K562 (cell line): ENCODE data around the gene KRT71. TPM values are rescaled to one million over a fixed set of nuclear protein-coding genes. Genes with fewer than 3 reads are reported as not detected.

ENCODE experiments used
- ATAC-seq: fragments of 200-7000 bp; cut with Tn5 transposase; 3 replicates; pipeline ENCODE4 v1.9.1; 2020; ENCODE audit warnings: moderate library complexity
- BruUV-seq: library from RNA; stranded (reverse); fragments of 400-500 nt; replicated peaks from 2 replicates; lab custom pipeline; 2021; lab: Mats Ljungman, UMichigan
- CTCF ChIA-PET: fragments of 300-600 bp; formaldehyde crosslinking; extraction: SDS; loops from one replicate; lab custom pipeline; 2021; ENCODE audit warnings: low intra/inter-chr PET ratio; lab: Yijun Ruan, JAX
- POLR2A ChIA-PET: fragments of 300-600, 350-650 bp; sonication (Branson Sonifier 250); formaldehyde crosslinking; extraction: SDS; loops from one replicate; lab custom pipeline; 2021; ENCODE audit warnings: antibody characterized with exemption, inconsistent platforms; lab: Yijun Ruan, JAX
- DNase-seq, 4 experiments: peaks; one replicate each; pipeline versions ENCODE4 v3.0.0 to v3.0.0-alpha.2; 2011 to 2018; ENCODE audit warnings: low spot score in 3 of 4, mixed read lengths in 3 of 4; ENCODE audit errors: extremely low read depth in 1 of 4
- FAIRE-seq: peaks from 2 replicates; lab custom pipeline; 2011; peaks lifted over from hg19 to GRCh38; lab: Jason Lieb, UNC
- H2AFZ ChIP-seq: 2 replicates; pipeline ENCODE4 v1.6.0; 2011; ENCODE audit warnings: low read depth, low read length, control low read depth, inconsistent platforms
- H3K27ac ChIP-seq: fragments of 200-600 bp; 3 replicates; pipeline ENCODE4 v1.8.0; 2011; ENCODE audit warnings: low read depth, mild to moderate bottlenecking, control low read depth, inconsistent platforms, low read length, moderate library complexity, mixed read lengths; ENCODE audit errors: extremely low read depth
- H3K27me3 ChIP-seq, 2 experiments: fragments of 300-600 bp in 1 of 2; 2 replicates in 1 of 2; 3 replicates in 1 of 2; pipeline versions ENCODE4 v1.6.0 to v1.8.0; 2011; ENCODE audit warnings: inconsistent platforms in 2 of 2, low read length in 2 of 2, mild to moderate bottlenecking in 1 of 2, mixed read lengths in 1 of 2, moderate library complexity in 1 of 2; ENCODE audit not compliant: control insufficient read depth in 2 of 2, insufficient read depth in 2 of 2
- H3K36me3 ChIP-seq: fragments of 300-600 bp; 3 replicates; pipeline ENCODE4 v1.8.0; 2011; ENCODE audit warnings: mild to moderate bottlenecking, low read length, inconsistent platforms; ENCODE audit not compliant: control insufficient read depth, insufficient read depth
- H3K4me1 ChIP-seq, 2 experiments: fragments of 200-600 bp in 1 of 2; replicated peaks in 1 of 2; 2 replicates in 1 of 2; 3 replicates in 1 of 2; pipeline versions ENCODE4 v1.5.1 to v1.8.0; 2011; ENCODE audit warnings: inconsistent platforms in 2 of 2, low read length in 2 of 2, mild to moderate bottlenecking in 1 of 2, mixed read lengths in 1 of 2, moderate library complexity in 1 of 2; ENCODE audit not compliant: control insufficient read depth in 2 of 2, insufficient read depth in 2 of 2
- H3K4me2 ChIP-seq: 2 replicates; pipeline ENCODE4 v1.6.1; 2011; ENCODE audit warnings: low read length, control low read depth, inconsistent platforms, mixed read lengths; ENCODE audit not compliant: insufficient read depth
- H3K4me3 ChIP-seq: fragments of 200-600 bp; sonication (generic), shearing (Covaris generic); 2 replicates; pipeline ENCODE4 v1.5.1; 2016; ENCODE audit warnings: control low read depth, inconsistent platforms
- H3K79me2 ChIP-seq: fragments of 200-600 bp; 3 replicates; pipeline ENCODE4 v1.8.0; 2011; ENCODE audit warnings: low read length, inconsistent platforms; ENCODE audit not compliant: control insufficient read depth, insufficient read depth
- H3K9ac ChIP-seq, 2 experiments: 2 replicates each; pipeline versions ENCODE4 v1.6.0 to v1.6.1; 2011; ENCODE audit warnings: low read depth in 2 of 2, low read length in 2 of 2, control low read depth in 1 of 2, inconsistent platforms in 1 of 2, mild to moderate bottlenecking in 1 of 2, mixed read lengths in 1 of 2; ENCODE audit not compliant: insufficient read depth in 1 of 2
- H3K9me1 ChIP-seq: one replicate; pipeline ENCODE4 v1.6.0; 2011; ENCODE audit warnings: inconsistent platforms, mild to moderate bottlenecking, low read length, moderate library complexity; ENCODE audit not compliant: control insufficient read depth, insufficient read depth
- H3K9me3 ChIP-seq: replicated peaks from 2 replicates; pipeline ENCODE4 v1.5.1; 2011; ENCODE audit warnings: low read depth, low read length, inconsistent platforms; ENCODE audit not compliant: control insufficient read depth, insufficient read depth
- H4K20me1 ChIP-seq: replicated peaks from 2 replicates; pipeline ENCODE4 v1.6.1; 2011; ENCODE audit warnings: low read length, inconsistent platforms, mixed read lengths; ENCODE audit not compliant: control insufficient read depth, insufficient read depth
- ARID4B ChIP-seq: sonication (generic); formaldehyde crosslinking; IDR thresholded peaks from 2 replicates; pipeline ENCODE4 v1.8.0; 2022; ENCODE audit warnings: mild to moderate bottlenecking, missing genetic modification reagents
- BDP1 ChIP-seq: IDR thresholded peaks from 3 replicates; pipeline ENCODE4 v1.6.1; 2011; ENCODE audit not compliant: insufficient read length, insufficient read depth
- CHD4 ChIP-seq: fragments of 200-600 bp; sonication (generic); IDR thresholded peaks from 3 replicates; pipeline ENCODE4 v1.6.1; 2012; ENCODE audit warnings: low read depth, mild to moderate bottlenecking, mixed read lengths, low read length, inconsistent platforms; ENCODE audit not compliant: insufficient read depth, insufficient replicate concordance, poor library complexity, severe bottlenecking
- FUS ChIP-seq: fragments of 200-400 bp; formaldehyde crosslinking; optimal IDR thresholded peaks from 2 replicates; pipeline ENCODE3; 2017; ENCODE audit warnings: low read depth, low read length
- GABPB1 ChIP-seq: sonication (generic); formaldehyde crosslinking; IDR thresholded peaks from 2 replicates; pipeline ENCODE4 v1.8.0; 2022; ENCODE audit warnings: mild to moderate bottlenecking, missing genetic modification reagents
- HDAC8 ChIP-seq: fragments of 450-650 bp; IDR thresholded peaks from 2 replicates; pipeline ENCODE4 v1.6.1; 2016; ENCODE audit warnings: mild to moderate bottlenecking, missing genetic modification characterization, moderate library complexity, missing compliant biosample characterization
- PHB2 ChIP-seq: fragments of 450-650 bp; IDR thresholded peaks from 2 replicates; pipeline ENCODE4 v1.6.1; 2017; ENCODE audit warnings: low read depth
- SIX5 ChIP-seq, 2 experiments: IDR thresholded peaks; 2 replicates each; pipeline ENCODE4 v1.6.1; 2011; ENCODE audit warnings: low read length in 2 of 2, borderline replicate concordance in 1 of 2, low read depth in 1 of 2, mild to moderate bottlenecking in 1 of 2, moderate library complexity in 1 of 2; ENCODE audit not compliant: insufficient read depth in 1 of 2
- STAG1 ChIP-seq: sonication (generic); formaldehyde crosslinking; IDR thresholded peaks from 2 replicates; pipeline ENCODE4 v1.5.0; 2020; ENCODE audit warnings: missing genetic modification reagents, borderline replicate concordance
- TBL1XR1 ChIP-seq, 2 experiments: IDR thresholded peaks; 2 replicates each; pipeline ENCODE4 v1.6.1; 2012; ENCODE audit warnings: improper control_type of control experiment in 2 of 2, low read length in 2 of 2, mild to moderate bottlenecking in 1 of 2
- TCF3 ChIP-seq: sonication (generic); formaldehyde crosslinking; IDR thresholded peaks from 2 replicates; pipeline ENCODE4 v1.4.0; 2020; ENCODE audit warnings: mild to moderate bottlenecking, missing genetic modification reagents
- ZBTB8A ChIP-seq: fragments of 450-650 bp; IDR thresholded peaks from 2 replicates; pipeline ENCODE4 v1.6.1; 2018; ENCODE audit warnings: mild to moderate bottlenecking, moderate library complexity; ENCODE audit not compliant: partially characterized antibody
- ZNF75A ChIP-seq: fragments of 450-650 bp; formaldehyde crosslinking; IDR thresholded peaks from 2 replicates; pipeline ENCODE4 v1.4.0; 2020; ENCODE audit warnings: mild to moderate bottlenecking
- WGBS: fragments of 100-300 bp; shearing (Covaris generic); methylation state at CpG from one replicate; pipeline ENCODE4 v1.1.6; 2016; ENCODE audit warnings: low coverage, mixed read lengths; ENCODE audit not compliant: insufficient coverage; ENCODE audit errors: missing lambda C conversion rate; 5-methylcytosine and 5-hydroxymethylcytosine counted together
- in situ Hi-C: fragments of 300-500 bp; cut with MboI; formaldehyde crosslinking; loops from 4 replicates; pipeline ENCODE4 v1.15.0; 2018; ENCODE audit warnings: inconsistent platforms, mixed read lengths
- intact Hi-C: fragments of 100-400 bp; cut with micrococcal nuclease; formaldehyde crosslinking; loops from 2 replicates; pipeline ENCODE4 v1.14.2; 2022
- polyA plus RNA-seq, 8 experiments: library from polyadenylated mRNA; depleted of rRNA in 4 of 8; stranded (reverse) in 5 of 8; unstranded in 3 of 8; fragments of >200 nt; fragmentation: Nextera tagmentation in 2 of 8; fragmentation: Illumina TruSeq in 1 of 8; extraction: Ambion mirVana in 2 of 8; extraction: Trizol in 1 of 8; gene quantifications; 2 replicates each; pipeline versions ENCODE4 v1.2.1 to v1.2.3, GENCODE V29; 2011 to 2014; ENCODE audit warnings: inconsistent platforms in 1 of 8, missing spikeins in 1 of 8
- total RNA-seq, 7 experiments: library from RNA; depleted of rRNA in 6 of 7; stranded (reverse); fragments of >200 nt in 6 of 7; fragmentation: Illumina TruSeq in 2 of 7; extraction: Trizol in 2 of 7; gene quantifications; 2 replicates each; pipeline versions ENCODE4 v1.2.1 to v1.2.3, GENCODE V29; 2011 to 2021; ENCODE audit warnings: low replicate concordance in 1 of 7
- TF ChIP-seq, protein P1 (sequence below): fragments of 450-650 bp; IDR thresholded peaks from one replicate; pipeline ENCODE4 v1.6.1; 2018; ENCODE audit warnings: mild to moderate bottlenecking, moderate library complexity; ENCODE audit not compliant: partially characterized antibody
- TF ChIP-seq, protein P2 (sequence below): fragments of 250-450 bp; sonication (Bioruptor Pico); IDR thresholded peaks from 2 replicates; pipeline ENCODE4 v1.8.0; 2021; ENCODE audit warnings: mild to moderate bottlenecking, moderate library complexity

Gene KRT71
- total and polyA plus RNA-seq, 9 of the 15 experiments (the other 6 are each of a cell fraction or from before 2014, with no cell fraction given), result not detected

- no peak for TF ChIP-seq HDAC8 (tag)
- TF ChIP-seq, protein P1, sequence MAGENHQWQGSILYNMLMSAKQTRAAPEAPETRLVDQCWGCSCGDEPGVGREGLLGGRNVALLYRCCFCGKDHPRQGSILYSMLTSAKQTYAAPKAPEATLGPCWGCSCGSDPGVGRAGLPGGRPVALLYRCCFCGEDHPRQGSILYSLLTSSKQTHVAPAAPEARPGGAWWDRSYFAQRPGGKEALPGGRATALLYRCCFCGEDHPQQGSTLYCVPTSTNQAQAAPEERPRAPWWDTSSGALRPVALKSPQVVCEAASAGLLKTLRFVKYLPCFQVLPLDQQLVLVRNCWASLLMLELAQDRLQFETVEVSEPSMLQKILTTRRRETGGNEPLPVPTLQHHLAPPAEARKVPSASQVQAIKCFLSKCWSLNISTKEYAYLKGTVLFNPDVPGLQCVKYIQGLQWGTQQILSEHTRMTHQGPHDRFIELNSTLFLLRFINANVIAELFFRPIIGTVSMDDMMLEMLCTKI, result no peak
- no peak for TF ChIP-seq GABPB1 (CRISPR knock-in tag)
- TF ChIP-seq SIX5 (IDR thresholded peaks at IDR 0.05; ENCODE audit: borderline replicate concordance in 1 of 2, insufficient read depth in 1 of 2, low read depth in 1 of 2, low read length in 2 of 2), result no peak
- TF ChIP-seq TCF3, result no peak
- TF ChIP-seq, protein P2, sequence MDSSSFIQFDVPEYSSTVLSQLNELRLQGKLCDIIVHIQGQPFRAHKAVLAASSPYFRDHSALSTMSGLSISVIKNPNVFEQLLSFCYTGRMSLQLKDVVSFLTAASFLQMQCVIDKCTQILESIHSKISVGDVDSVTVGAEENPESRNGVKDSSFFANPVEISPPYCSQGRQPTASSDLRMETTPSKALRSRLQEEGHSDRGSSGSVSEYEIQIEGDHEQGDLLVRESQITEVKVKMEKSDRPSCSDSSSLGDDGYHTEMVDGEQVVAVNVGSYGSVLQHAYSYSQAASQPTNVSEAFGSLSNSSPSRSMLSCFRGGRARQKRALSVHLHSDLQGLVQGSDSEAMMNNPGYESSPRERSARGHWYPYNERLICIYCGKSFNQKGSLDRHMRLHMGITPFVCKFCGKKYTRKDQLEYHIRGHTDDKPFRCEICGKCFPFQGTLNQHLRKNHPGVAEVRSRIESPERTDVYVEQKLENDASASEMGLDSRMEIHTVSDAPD, result no peak
- no peak for TF ChIP-seq ZNF75A
- no peak for TF ChIP-seq PHB2
- no peak for TF ChIP-seq CHD4
- no peak for TF ChIP-seq TBL1XR1 (IDR thresholded peaks at IDR 0.05; ENCODE audit: low read length in 2 of 2)
- no peak for TF ChIP-seq ZBTB8A
- no peak for TF ChIP-seq ARID4B (CRISPR knock-in tag)
- TF ChIP-seq FUS, result no peak
- no peak for TF ChIP-seq BDP1
- TF ChIP-seq STAG1, result no peak
- Histone ChIP-seq H3K9ac (no peak overlapping the region), H3K9me1 (no peaks in the 10 kb centered on the region), H3K9me3 (no peaks in the 10 kb centered on the region), H3K27ac (no peak overlapping the region), H4K20me1 (peaks cover 8% of the 10 kb centered on the region), H3K4me3 (no peak overlapping the region), H3K4me2 (no peak overlapping the region), H3K4me1 (peaks cover 0 to under 1% of the 10 kb centered on the region in 2 experiments; a peak in 1 of 5 replicates), H3K79me2 (no peaks in the 10 kb centered on the region), H2AFZ (no peak overlapping the region), H3K27me3 (peaks cover 34 to 57% of the 10 kb centered on the region in 2 experiments; a peak in 4 of 5 replicates), H3K36me3 (no peaks in the 10 kb centered on the region)
- no TSS peak for BruUV-seq
- no peak for FAIRE-seq
- no peak for DNase-seq
- POLR2A ChIA-PET, result interaction anchor here (0.6 to 1.1 kb wide), 2 partner anchors 295 to 298 kb away, joined by 3 read pairs; no protein-coding TSS in a partner anchor
- ATAC-seq, result no peak
- WGBS, result 0% methylated on average over 3 of the region's 3 CpGs
- CTCF ChIA-PET, result interaction anchor here (0.6 kb wide), 1 partner anchor 296 kb away, joined by 3 read pairs; no protein-coding TSS in a partner anchor
- intact Hi-C loops, result no loop called here
- in situ Hi-C loops, result no loop called here
These were observed 25.5 kb upstream of the KRT71 start for GRCh38 chr12:52578469-52578868.
